OCI-LY3 (cell line): ENCODE results near the gene NCK2.

Source experiments
- H2AFZ ChIP-seq: fragments of 200-600, 300-600 bp; shearing (Covaris generic); 2 replicates; pipeline ENCODE4 v1.6.0; 2014; ENCODE audit warnings: antibody characterized with exemption, low read depth, low read length
- H3K27ac ChIP-seq: fragments of 200-600, 300-600 bp; sonication (generic); 2 replicates; pipeline ENCODE4 v1.5.1; 2014; ENCODE audit warnings: mild to moderate bottlenecking, low read length, moderate library complexity, mixed read lengths
- H3K27me3 ChIP-seq: fragments of 200-600, 300-600 bp; sonication (generic); 2 replicates; pipeline ENCODE4 v1.6.1; 2014; ENCODE audit warnings: low read depth, low read length, mixed read lengths
- H3K36me3 ChIP-seq: fragments of 200-600, 300-600 bp; sonication (generic); replicated peaks from 2 replicates; pipeline ENCODE3; 2014; ENCODE audit warnings: low read depth, low read length, mixed read lengths
- H3K4me1 ChIP-seq: fragments of 300-600, 200-600 bp; sonication (generic); 2 replicates; pipeline ENCODE4 v1.6.1; 2014; ENCODE audit warnings: low read length, mixed read lengths
- H3K4me2 ChIP-seq: fragments of 200-600, 300-600 bp; sonication (generic); 2 replicates; pipeline ENCODE4 v1.6.1; 2014; ENCODE audit warnings: low read length, mixed read lengths
- H3K4me3 ChIP-seq: fragments of 300-600, 200-600 bp; sonication (generic); 2 replicates; pipeline ENCODE4 v1.5.1; 2014; ENCODE audit warnings: antibody characterized with exemption, mild to moderate bottlenecking, low read length, moderate library complexity
- H3K79me2 ChIP-seq: fragments of 300-600, 200-600 bp; shearing (Covaris generic); 2 replicates; pipeline ENCODE4 v1.6.1; 2014; ENCODE audit warnings: mild to moderate bottlenecking, low read length, mixed read lengths
- H3K9ac ChIP-seq: fragments of 300-600, 200-600 bp; shearing (Covaris generic); 2 replicates; pipeline ENCODE4 v1.6.0; 2014; ENCODE audit warnings: mild to moderate bottlenecking, low read length, moderate library complexity
- H3K9me3 ChIP-seq: fragments of 200-600, 300-600 bp; shearing (Covaris generic); 2 replicates; pipeline ENCODE4 v1.6.1; 2014; ENCODE audit warnings: low read length, mixed read lengths; ENCODE audit not compliant: insufficient read depth
- H4K20me1 ChIP-seq: fragments of 200-600, 300-600 bp; sonication (generic); 2 replicates; pipeline ENCODE4 v1.6.1; 2016; ENCODE audit warnings: low read length, mixed read lengths; ENCODE audit not compliant: insufficient read depth
- CTCF ChIP-seq: fragments of 200-600, 300-600 bp; sonication (generic); IDR thresholded peaks from 2 replicates; pipeline ENCODE4 v1.5.1; 2014; ENCODE audit warnings: antibody characterized with exemption, low read length, low read depth
- EZH2phosphoT487 ChIP-seq: fragments of 200-600 bp; shearing (Covaris generic); IDR thresholded peaks from 2 replicates; pipeline ENCODE4 v1.6.1; 2018; ENCODE audit warnings: antibody characterized with exemption, mixed run types, low read depth

The NCK2 gene

GRCh38 chr2:105780606-105781005 lies 35.9 kb downstream of the NCK2 start:
- peaks cover 22% of the 10 kb centered on the region for H3K79me2 ChIP-seq
- H4K20me1 ChIP-seq, result peaks cover 57% of the 10 kb centered on the region
- no peak for TF ChIP-seq EZH2phosphoT487
- no peak for TF ChIP-seq CTCF
- H2AFZ ChIP-seq, result no peak overlapping the region
- H3K9me3 ChIP-seq, result no peaks in the 10 kb centered on the region
- H3K36me3 ChIP-seq, result no peaks in the 10 kb centered on the region
- H3K4me3 ChIP-seq, result no peak overlapping the region
- peaks cover 13% of the 10 kb centered on the region for H3K4me1 ChIP-seq
- H3K9ac ChIP-seq, result no peak overlapping the region
- H3K27ac ChIP-seq, result no peak overlapping the region
- H3K27me3 ChIP-seq, result no peaks in the 10 kb centered on the region
- H3K4me2 ChIP-seq, result no peak overlapping the region

- peaks cover 4% of the 10 kb centered on the region for H3K4me1 ChIP-seq
- no peaks in the 10 kb centered on the region for H3K27me3 ChIP-seq
- H3K36me3 ChIP-seq, result no peaks in the 10 kb centered on the region
- no peak overlapping the region for H3K4me3 ChIP-seq
- TF ChIP-seq EZH2phosphoT487 (no peak), CTCF (no peak)
- no peak overlapping the region for H3K4me2 ChIP-seq
- H3K27ac ChIP-seq, result no peak overlapping the region
- H3K9ac ChIP-seq, result no peak overlapping the region
- H2AFZ ChIP-seq, result no peak overlapping the region
- peaks cover 53% of the 10 kb centered on the region for H4K20me1 ChIP-seq
- peaks cover 13% of the 10 kb centered on the region; the same call in 1 of the 2 replicates for H3K79me2 ChIP-seq
- H3K9me3 ChIP-seq, result no peaks in the 10 kb centered on the region
Observed at GRCh38 chr2:105781274-105781978, 36.7 kb downstream of the NCK2 start.

- H2AFZ ChIP-seq, result no peak overlapping the region
- TF ChIP-seq CTCF (peak; percentile 41), EZH2phosphoT487 (no peak)
- H3K79me2 ChIP-seq, result peaks cover 7% of the 10 kb centered on the region; the same call in 1 of the 2 replicates
- no peaks in the 10 kb centered on the region for H3K27me3 ChIP-seq
- H3K9me3 ChIP-seq, result no peaks in the 10 kb centered on the region
- H3K9ac ChIP-seq, result no peak overlapping the region
- H3K4me3 ChIP-seq, result no peak overlapping the region
- peaks cover 52% of the 10 kb centered on the region for H4K20me1 ChIP-seq
- peaks cover under 1% of the 10 kb centered on the region; the same call in 1 of the 2 replicates for H3K4me1 ChIP-seq
- H3K27ac ChIP-seq, result no peak overlapping the region
- no peaks in the 10 kb centered on the region for H3K36me3 ChIP-seq
- H3K4me2 ChIP-seq, result no peak overlapping the region
Observed at GRCh38 chr2:105782123-105782522, 37.4 kb downstream of the NCK2 start.

- no peak for TF ChIP-seq EZH2phosphoT487
- no peak for TF ChIP-seq CTCF
- Histone ChIP-seq H2AFZ (no peak overlapping the region), H3K9ac (no peak overlapping the region), H3K27ac (no peak overlapping the region), H3K79me2 (peaks cover 5% of the 10 kb centered on the region; the same call in 1 of the 2 replicates), H4K20me1 (peaks cover 52% of the 10 kb centered on the region), H3K27me3 (no peaks in the 10 kb centered on the region), H3K4me2 (no peak overlapping the region), H3K9me3 (no peaks in the 10 kb centered on the region), H3K4me3 (no peak overlapping the region), H3K36me3 (no peaks in the 10 kb centered on the region), H3K4me1 (peaks cover 6% of the 10 kb centered on the region)
Observed at GRCh38 chr2:105782646-105783045, 37.9 kb downstream of the NCK2 start.
